ENCODE measurements around the gene CD300LF. TPM values are rescaled to one million over a fixed set of nuclear protein-coding genes. Genes with fewer than 3 reads are reported as not detected.

Gene CD300LF
- total and polyA plus RNA-seq, 9 of the 15 experiments (the other 6 are each of a cell fraction or from before 2014, with no cell fraction given) = not detected

GRCh38 chr17:74715144-74715543 lies 2.4 kb upstream of the CD300LF start (continued):
- no peak for TF ChIP-seq EP400 (IDR thresholded peaks at IDR 0.05)
- TF ChIP-seq CBX3 (IDR thresholded peaks at IDR 0.05; ENCODE audit: borderline replicate concordance in 1 of 2, low read length in 2 of 2) = no peak
- no peak for TF ChIP-seq ZNF23 (CRISPR knock-in tag; IDR thresholded peaks at IDR 0.05)
- no peak for TF ChIP-seq KDM2B (CRISPR knock-in tag; IDR thresholded peaks at IDR 0.05)
- no peak for TF ChIP-seq DACH1 (IDR thresholded peaks at IDR 0.05; ENCODE audit: partially characterized antibody)
- TF ChIP-seq ZNF407 (IDR thresholded peaks at IDR 0.05; ENCODE audit: low read depth) = no peak
- no peak for TF ChIP-seq DIDO1 (tag; IDR thresholded peaks at IDR 0.05; ENCODE audit: low read depth)
- peak; percentile 84 for TF ChIP-seq SOX6 (IDR thresholded peaks at IDR 0.05)
- TF ChIP-seq CREB3L1 (IDR thresholded peaks at IDR 0.05; ENCODE audit: borderline replicate concordance, low read depth) = no peak
- no peak for TF ChIP-seq ZHX1 (conservative IDR thresholded peaks at IDR 0.05; ENCODE audit: low read length)
- no peak for TF ChIP-seq ZNF449 (CRISPR knock-in tag; IDR thresholded peaks at IDR 0.05)
- peak; percentile 67; the same call in 1 of the 2 replicates for TF ChIP-seq MEF2D (tag; conservative IDR thresholded peaks at IDR 0.05; ENCODE audit: low read depth)
- no peak for TF ChIP-seq PHF8 (IDR thresholded peaks at IDR 0.05; ENCODE audit: borderline replicate concordance, low read length)
- TF ChIP-seq ZNF384 (IDR thresholded peaks at IDR 0.05; ENCODE audit: low read depth, low read length) = no peak

All from K562 (cell line).